Stimulated activated CD8-positive, alpha-beta memory T cell treated with anti-CD3 and anti-CD28 coated beads, Interleukin-7, amount 100 ng/mL, for 1 hour (primary cell): ENCODE results near the gene DNAH8.
"Not testable (repeated sequence)": the region's sequence is repeated elsewhere in the genome, so short reads cannot be mapped to it uniquely, and the experiment has no call there.

Experiments
- DNase-seq, 2 donors: peaks; one replicate each; pipeline ENCODE4 v3.0.0-alpha.2; 2020; ENCODE audit warnings: low read depth in 2 of 2

Gene DNAH8

DNA sequence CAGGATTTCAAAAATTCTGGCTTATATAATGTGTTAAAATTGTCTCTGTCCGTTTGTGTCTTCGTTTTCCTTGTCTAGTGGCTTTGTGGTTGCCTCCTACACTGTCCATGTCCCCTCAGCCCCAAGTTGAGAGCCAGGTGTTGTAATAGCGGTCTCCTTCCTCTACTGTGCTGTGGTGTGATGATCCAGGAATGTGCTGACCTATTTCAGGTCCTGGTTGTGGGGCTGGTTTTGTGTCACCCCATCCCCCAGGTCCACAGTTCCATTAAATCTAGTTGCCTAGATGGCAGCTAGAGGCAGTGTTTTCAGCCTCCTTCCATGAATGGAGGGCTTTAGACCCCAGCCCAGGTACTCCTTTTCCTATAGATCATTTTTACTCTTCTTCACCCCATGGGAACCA lies 128.7 kb downstream of the DNAH8 start:
- DNase-seq: no peak

DNA sequence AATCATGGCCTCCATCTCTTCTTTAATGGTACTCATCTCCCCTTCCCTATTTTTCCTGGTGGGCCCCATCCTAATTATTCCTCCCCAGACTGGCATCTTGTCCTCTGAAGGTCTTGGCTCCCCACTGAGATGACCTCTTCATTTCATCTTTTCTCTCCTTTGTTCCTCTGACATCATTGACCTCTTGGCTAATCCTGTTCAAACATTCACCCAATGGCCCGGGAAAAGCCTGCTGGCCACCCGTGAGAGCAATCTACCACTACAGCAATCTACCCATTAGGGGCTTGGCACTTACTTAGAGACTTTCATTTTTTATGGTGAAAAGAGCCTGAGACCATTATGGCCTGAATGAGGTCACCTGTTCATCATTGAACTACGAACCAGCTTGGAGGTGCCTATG lies 130.8 kb downstream of the DNAH8 start:
- no peak for DNase-seq

DNA sequence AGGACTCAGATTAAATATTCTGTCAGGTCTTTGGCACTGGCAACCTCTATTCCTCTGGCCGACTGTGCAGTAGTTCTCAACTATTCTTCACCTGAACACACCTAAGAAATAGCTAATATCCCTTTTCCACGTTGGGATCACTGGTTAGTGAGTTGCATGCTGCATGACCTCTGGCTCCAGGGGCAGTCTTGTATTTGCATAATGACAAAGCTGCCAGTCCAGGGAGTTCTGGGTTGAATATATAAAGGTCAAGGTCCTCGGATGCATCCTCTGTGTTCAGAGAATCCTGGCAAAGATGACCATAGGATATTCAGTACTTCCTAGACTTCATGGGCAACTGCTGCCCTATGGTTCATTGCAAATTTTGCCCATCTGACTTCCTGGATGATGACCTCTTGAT lies 131.2 kb downstream of the DNAH8 start:
- no peak for DNase-seq

DNA sequence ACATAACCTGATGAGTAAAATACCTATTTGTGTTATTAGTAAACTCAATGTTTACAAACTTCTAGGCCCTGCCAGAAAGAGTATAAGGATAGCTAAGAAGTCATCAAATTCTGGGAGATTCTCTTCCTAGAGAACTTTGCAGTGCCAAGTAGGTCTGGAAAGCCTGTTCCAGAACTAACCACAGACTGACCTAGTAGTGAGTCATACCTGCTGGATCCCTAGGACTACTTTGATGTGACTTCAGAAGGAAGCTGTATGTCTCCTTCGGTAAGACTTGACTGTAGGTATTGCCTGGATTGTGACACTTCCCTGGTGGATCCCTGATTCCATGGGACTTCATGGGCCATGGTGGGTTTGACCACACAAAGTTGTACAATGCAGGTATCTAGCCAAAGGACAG lies 131.7 kb downstream of the DNAH8 start:
- DNase-seq: no peak

DNA sequence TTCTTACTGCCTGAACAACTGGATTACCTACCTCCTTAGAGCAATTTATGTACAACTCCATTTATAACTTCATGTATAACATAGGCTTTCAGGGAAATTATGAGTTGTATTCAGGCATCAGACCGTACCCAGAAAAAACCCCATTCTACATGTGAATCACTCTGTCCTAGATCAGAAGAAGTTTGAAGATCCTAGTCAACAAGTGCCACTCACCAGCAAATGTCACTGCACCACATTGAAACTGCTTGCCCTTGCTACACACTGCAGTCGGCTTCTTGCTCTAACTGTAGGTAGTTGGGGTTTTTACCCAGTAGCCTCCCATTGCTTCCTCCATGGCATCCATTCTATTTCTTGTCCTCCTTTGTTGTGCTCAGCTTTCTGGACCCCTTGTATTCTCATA lies 132.4 kb downstream of the DNAH8 start:
- DNase-seq: no peak

DNA sequence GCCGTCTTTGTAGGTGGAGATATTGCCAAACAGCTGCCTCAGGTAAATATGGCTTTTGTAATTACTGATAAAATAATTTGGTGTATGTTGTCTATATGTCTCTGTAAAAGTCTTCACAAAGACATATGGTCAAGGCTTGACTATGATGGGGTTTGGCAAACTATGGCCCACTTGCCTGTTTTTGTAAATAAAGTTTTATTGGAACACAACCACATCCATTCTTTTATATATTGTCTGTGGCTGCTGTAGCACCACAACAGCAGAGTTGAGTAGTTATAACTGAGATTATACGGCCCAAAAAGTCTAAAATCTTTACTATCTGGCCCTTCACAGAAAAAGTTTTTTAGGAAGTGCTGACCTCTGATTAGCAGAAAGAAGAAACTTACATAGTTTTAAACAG lies 133.6 kb downstream of the DNAH8 start:
- DNase-seq: no peak

DNA sequence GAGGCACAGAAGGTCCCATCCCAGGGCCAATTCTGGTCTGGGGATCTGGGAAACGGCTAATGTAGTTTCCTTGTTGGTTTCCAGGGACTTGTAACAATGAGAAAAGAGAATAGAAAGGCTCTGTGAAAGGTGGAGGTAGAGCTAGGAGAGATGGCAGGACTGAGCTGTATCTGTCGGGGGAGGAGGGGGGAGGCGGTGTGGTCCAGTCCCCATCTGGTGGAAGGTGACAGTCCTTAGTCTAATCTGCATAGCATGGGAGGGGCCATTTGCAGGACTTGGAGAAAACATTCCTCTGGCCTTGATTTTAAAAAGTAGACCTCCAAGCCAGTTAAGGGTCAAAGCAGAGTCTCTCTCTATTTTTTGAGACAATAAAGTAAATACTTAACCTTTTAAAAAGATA lies 137.1 kb downstream of the DNAH8 start:
- DNase-seq: no peak

DNA sequence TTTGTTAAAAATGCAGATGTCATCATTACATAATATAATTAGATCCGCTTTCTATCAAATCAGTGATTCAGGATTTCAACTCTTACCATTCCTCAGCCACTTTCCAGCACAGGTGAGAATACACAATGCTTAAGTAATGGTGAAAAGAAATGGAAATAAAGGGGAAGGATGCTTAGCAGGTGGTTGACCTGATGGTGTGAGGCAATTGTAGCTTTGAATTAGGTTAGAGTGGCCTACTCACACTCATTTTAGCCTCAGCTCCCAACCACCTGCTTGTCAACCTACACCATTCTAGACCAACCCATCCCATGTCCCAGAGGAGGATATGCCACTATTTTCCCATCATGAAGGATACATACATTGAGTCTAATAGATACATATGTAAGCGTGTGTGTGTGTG lies 138.1 kb downstream of the DNAH8 start:
- DNase-seq: no peak

DNA sequence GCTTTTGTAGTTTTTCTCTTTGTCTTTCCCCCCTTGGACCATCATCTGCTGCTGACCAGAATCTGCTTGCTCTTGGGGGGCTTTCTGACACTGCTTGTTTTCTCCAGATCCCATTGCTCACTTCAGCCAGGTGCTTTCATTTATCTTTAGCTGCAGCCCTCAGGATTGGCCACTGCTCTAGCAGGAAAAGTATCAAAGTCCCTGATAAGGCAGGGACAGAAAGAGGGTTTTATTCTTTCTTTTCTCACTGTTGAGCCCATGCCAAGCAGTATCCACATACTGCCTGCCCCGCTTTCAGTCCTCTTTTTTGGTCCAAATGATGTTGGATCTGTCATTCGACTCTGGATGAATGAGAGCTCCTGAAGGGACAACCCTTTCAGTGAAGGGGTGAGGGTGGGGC lies 141.4 kb downstream of the DNAH8 start:
- DNase-seq: no peak

DNA sequence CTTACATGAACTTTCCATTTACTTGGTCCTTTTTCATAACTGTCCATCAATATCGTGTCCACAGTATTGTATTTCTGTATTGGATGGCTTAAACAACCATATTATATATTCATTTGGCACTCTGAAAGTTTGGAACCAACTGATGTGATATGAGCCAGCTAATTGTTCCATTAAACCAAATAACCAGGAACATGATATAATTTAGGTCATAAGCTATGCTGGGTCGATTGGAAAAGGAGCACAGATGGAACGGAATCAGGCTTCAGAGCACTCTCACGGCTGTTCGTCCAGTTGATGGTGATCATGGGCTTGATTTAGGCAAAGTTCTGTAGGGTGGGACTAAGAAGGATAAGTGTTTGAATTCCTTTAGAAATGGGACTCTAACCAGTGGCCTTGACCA lies 142.7 kb downstream of the DNAH8 start:
- DNase-seq: no peak

DNA sequence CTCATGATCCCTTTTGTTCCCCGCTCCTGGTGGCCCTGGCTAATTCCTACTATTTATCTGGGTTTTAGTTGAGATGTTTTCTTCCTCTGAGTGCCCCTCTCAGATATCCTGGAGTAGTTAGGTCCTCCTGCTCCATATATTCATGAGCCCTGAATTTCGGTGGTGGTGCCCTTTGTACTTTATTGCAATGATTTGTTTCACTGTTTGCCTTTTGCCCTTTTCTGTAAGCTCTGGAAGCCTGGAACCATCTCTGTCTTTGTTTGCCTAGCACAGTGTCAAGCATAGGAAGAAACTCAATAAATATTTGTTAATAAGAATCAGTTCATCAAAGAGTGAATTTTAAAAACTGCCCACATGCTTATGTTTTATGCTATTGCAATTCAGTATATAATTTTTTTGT lies 144.9 kb downstream of the DNAH8 start:
- DNase-seq: no peak

DNA sequence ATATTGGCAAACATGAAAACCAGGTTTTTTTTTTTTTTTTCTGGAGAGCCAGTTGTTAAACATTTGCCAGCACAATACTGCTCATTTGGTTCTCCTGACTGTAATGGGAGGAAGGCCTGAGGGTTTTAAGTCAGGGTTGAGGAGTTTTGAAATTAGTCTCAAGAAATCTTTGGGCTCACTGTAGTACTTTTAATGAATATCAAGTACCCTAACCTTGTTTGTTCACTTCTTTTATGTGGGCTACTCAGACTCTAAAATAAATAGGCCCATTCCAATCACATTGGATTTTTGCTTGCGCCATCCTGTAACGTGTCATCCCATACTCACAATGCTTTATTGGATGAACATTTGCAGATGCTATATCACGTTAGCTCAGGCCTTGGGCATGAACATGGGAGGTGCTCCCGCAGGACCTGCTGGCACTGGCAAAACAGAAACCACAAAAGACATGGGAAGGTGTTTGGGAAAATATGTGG lies 146.9 kb downstream of the DNAH8 start:
- DNase-seq: no peak

DNA sequence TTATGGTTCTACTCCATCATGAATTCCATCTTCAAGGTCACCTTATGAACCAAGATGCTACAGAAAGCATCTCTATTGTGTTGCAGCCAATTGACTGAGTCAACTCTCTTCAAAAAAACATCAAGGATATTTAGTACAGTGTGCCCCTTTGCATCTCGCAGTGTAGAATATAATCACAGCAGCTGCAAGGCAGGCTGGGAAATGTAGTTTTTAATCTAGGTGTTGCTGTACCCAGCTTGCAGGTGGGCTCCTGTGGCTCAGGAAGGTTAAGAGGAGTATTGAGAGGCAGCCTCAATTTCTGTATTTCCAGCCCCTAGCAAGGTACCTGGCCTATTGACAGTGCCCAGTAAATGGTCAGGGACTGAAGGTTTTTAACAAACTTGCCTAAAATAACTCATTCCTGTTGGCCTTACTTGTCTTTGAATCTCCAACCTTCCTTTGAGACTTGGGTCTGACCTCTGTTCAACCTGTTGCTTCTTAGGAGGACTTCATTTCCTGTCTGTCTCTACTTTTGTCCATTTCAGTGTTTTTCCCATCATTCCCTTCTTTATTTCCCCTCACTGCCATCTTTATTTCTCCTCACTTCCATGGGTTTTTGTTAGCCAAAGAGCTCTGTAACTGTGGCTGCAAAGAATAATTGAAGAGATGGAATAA lies 150.5 kb downstream of the DNAH8 start:
- no peak for DNase-seq

DNA sequence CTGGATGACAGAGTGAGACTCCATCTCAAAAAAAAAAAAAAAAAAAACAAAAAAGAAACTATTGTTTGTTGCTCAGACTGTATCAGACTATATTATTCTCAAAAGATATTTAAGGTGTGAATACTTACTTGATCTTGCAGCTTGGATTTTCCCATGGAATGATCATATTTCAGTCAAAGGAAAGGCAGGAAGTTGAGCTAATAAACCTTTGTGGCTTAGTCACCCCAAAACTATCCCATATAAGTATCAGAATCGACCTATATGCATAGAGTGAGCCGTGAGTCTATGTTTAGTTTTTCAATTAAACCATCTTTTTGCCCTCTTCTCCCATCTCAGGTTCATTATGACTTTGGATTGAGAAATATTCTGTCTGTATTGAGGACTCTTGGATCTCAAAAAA lies 152.6 kb downstream of the DNAH8 start:
- DNase-seq: no peak

DNA sequence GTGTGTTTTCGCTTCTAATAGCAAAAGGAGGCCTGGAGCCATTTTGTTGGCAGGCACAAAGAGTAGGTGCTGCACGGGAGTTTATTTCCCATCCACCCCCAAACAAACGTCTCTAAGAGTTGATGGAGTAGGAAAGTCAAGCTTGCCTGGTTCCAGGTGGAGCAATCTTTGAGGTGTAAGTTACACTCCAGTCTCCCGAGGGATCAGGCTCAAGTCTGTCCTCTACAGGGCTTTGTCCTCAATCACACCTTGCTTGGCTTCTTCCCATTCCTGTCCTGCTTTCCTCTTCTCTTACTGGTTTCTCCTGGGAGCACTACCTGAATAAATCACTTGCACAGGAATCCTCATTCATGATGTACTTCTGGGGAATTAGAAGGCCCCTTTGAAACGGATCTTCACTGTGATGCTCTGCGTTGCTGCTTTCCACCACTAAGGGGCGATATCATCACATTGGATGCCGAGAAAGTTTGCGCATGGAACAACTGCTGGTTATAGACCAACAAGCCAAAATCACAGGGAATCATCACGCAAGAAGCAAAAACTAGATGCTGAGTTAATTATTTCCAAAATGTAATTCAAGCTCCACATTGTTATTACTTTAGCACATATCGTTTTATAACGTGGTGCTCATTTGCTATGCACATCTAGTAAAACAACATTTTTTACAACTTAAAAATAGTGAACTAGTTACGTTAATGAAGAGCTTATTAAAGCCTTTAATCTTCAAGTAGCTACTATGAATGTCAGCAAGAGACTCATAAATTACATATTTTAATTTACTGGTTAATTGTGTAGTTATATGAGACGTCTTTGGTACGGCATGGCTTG lies 156.8 kb downstream of the DNAH8 start:
- DNase-seq: peak; percentile 7 to 31

DNA sequence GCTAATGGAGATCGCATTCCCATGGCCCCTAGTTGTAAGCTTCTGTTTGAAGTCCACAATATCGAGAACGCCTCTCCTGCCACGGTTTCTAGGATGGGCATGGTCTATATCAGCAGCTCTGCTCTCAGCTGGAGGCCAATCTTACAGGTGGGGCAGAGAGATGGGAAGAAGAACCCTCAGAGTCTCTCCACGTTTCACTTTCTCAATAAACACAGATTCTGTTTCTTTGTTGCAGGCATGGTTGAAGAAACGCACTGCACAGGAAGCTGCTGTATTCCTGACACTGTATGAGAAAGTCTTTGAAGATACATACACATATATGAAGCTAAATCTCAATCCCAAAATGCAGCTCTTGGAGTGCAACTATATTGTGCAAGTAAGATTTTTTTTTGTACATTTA lies 157.9 kb downstream of the DNAH8 start:
- no peak for DNase-seq

DNA sequence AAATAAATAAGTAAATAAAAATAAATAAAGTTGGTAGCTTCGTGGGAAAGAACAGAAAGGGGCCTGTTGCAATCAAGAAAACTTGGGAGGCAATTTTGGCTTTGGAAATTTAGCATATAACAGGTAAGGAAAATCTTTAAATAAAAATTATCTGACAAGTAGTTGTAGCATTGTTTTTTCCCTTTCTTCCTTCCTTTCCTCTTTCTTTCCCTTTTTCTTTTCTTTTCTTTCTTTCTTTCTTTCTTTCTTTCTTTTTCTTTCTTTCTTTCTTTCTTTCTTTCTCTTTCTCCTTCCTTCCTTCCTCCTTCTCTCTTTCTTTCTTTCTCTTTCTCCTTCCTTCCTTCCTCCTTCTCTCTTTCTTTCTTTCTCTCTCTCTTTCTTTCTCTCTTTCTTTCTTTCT lies 158.7 kb downstream of the DNAH8 start:
- DNase-seq: not testable (repeated sequence)

DNA sequence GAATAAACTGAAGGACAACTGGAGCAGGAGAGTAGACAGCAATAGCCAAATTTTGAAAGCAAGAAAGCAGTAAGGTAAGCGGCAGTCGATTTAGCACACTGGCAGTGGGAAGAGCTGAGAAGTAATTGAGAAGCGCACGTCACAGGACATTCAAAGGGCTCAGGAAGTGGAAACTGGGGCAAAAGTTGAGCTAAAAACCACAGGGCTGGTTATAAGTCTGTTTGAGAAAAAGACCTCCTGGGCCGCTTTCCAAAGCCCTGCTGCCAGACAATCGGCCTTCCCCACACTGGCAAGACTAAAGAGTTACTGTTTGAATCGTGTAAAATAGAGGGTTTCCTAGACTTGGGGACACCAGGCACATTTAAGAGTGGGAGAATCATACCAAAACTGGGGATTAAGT lies 161.4 kb downstream of the DNAH8 start:
- DNase-seq: no peak

DNA sequence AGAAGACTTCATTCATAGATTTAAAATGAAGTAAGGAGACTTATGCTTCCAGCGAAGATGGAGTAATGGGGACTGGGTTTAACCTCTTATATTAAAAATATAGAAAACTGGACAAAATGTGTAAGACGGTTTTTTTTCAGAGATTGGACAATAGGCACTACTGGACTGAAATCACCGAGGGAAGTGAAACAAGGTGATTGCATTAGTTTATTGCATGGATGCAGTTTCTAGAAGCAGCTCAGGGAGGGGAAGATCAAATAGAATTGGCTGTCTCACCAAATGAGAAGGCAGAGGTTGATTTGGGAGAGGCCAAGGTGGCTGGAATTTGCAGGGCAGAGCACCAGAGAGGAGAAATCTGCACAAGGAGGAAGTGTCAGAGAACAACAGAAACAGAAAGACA lies 162.6 kb downstream of the DNAH8 start:
- DNase-seq: no peak

DNA sequence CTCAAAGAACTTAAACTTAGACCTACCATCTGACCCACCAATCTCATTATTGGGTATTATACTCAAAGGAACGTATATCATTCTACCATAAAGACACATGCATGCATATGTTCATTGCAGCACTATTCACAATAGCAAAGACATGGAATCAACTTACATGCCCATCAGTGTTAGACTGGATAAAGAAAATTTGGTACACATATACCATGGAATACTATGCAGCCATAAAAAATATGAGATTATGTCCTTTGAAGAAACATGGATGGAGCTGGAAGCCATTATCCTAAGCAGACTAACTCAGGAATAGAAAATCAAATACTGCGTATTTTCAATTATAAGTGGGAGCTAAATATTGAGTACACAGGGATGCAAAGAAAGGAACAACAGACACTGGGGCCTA lies 167.0 kb downstream of the DNAH8 start:
- DNase-seq: no peak

DNA sequence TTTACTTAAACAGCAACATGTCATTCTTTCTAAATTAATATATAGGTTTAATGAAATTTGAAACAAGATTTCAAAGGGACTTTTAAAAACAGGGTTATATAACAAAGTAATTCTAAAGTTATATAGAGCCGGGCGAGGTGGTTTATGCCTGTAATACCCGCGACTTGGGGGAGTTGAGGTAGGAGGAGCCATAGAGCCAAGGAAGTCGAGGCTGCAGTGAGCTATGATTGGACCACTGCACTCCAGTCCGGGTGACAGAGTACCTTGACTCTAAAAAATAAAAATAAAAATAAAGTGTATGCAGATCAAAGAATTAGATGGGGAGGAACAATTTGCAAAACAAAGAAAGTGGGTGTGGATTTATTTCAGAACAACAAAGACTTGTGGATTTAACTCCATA lies 182.4 kb downstream of the DNAH8 start:
- DNase-seq: no peak

DNA sequence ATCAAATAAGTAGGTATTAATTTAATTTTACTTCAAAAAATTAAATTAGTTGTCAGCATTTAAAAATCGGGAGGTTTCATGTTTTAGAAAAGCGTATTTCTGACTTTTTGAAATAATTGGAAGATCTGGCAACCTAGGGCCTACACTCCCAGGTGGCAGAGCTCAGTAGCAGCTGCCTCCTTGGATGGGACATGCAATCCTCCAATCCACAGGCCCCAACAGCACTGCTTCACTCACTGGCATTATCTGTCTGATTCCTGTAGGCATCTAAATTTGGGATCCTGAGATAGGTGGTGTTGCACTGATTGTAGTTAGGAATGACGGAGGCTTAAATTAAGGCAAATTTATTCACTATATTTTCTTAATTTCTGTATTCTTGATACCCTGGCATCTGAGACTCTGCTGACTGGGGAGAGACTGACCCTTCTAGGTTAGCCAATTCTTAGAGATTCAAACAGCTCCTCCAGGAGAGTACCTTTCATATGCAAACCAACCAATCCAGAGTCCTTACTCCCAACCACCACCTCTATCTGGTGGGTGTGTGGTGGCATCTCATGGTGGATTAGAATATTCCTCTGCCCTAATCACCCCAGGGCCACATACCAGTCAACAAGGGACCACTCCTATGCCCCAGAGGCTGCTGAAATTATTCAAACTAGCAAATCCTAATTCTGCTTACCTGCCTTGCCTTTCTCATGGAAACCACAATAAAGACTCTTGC lies 186.9 kb downstream of the DNAH8 start:
- DNase-seq: no peak

DNA sequence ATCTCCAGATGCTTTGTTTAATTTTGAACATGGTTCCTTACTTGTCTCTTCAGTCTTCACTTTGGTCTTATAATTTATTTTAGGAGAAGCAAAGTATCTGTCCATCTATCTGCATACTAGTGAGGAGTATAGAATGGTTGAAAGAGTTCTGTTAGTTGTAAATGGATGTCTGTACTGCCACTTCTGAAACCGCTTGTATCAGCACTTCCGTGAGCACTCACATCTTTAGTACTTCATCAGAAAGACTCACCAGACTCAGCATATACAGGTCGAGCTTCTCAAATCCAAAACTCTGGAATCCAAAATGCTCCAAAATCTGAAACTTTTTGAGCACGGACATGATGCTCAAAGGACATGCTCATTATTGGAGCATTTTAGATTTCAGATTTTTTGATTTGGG lies 191.5 kb downstream of the DNAH8 start:
- DNase-seq: no peak
